Activated B cell treated with CpG ODN at 0.5 μM for 24 hours (primary cell): ENCODE results near the gene GABBR2. TPM values are rescaled to one million over a fixed set of nuclear protein-coding genes. Genes with fewer than 3 reads are reported as not detected.

Source experiments
- ATAC-seq: fragments of 200-7000 bp; cut with Tn5 transposase; one replicate; pipeline ENCODE4 v1.10.0; 2021; ENCODE audit warnings: low read depth, mild to moderate bottlenecking, moderate library complexity
- CTCF ChIA-PET: fragments of 350-600 bp; sonication (Branson Sonifier 250); formaldehyde crosslinking; loops from one replicate; lab custom pipeline; 2021; ENCODE audit warnings: antibody characterized with exemption; lab: Charles Lee
- POLR2A ChIA-PET: fragments of 350-600 bp; sonication (Branson Sonifier 250); formaldehyde crosslinking; loops from one replicate; lab custom pipeline; 2021; ENCODE audit warnings: antibody characterized with exemption; lab: Charles Lee
- DNase-seq: peaks from one replicate; pipeline ENCODE4 v3.0.0; 2022
- H3K27ac Mint-ChIP-seq: one replicate; pipeline ENCODE4 v1.8.0; 2020; ENCODE audit warnings: mixed read lengths
- H3K27me3 Mint-ChIP-seq: one replicate; pipeline ENCODE4 v1.8.0; 2021; ENCODE audit warnings: mixed read lengths
- H3K36me3 Mint-ChIP-seq: one replicate; pipeline ENCODE4 v1.8.0; 2021; ENCODE audit warnings: low read depth, mixed read lengths
- H3K4me1 Mint-ChIP-seq: one replicate; pipeline ENCODE4 v1.8.0; 2021; ENCODE audit warnings: mixed read lengths
- H3K4me3 Mint-ChIP-seq: one replicate; pipeline ENCODE4 v1.8.0; 2020; ENCODE audit warnings: mild to moderate bottlenecking, mixed read lengths
- H3K9me3 Mint-ChIP-seq: one replicate; pipeline ENCODE4 v1.8.0; 2020; ENCODE audit warnings: mixed read lengths
- intact Hi-C: fragments of 100-400 bp; cut with micrococcal nuclease; formaldehyde crosslinking; loops from one replicate; pipeline ENCODE4 v1.15.1; 2024
- total RNA-seq: library from RNA; stranded (reverse); gene quantifications from 2 replicates; pipeline ENCODE4 v1.2.3, GENCODE V29; 2022
- TF ChIP-seq, protein P1 (sequence below): fragments of 200-600 bp; IDR thresholded peaks from one replicate; pipeline ENCODE4 v1.8.0; 2022; ENCODE audit warnings: antibody characterized with exemption, mild to moderate bottlenecking

The GABBR2 gene
- total RNA-seq, 1 donor from 2014 or later: not detected

DNA sequence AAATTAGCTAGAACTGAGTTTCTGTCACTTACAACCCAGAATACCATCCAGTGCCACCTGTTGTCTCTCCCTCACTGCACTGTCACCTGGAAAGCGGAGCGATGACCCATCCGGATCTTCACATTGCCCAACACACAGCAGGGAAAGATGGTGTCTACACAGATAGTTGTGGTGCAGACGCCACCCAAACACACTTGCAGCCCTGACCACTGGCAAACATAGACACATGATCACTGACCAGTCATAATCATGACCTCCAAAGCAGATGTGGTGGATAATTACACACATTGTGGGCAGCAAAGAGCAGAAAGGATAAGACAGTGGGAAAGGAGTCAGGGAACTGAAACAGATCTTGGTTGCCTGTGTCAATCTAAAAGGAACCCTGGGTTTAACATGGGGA lies 64.7 kb downstream of the GABBR2 start:
- ATAC-seq: no peak
- ChIA-PET POLR2A (no interaction called here), CTCF (no interaction called here)
- H3K9me3 Mint-ChIP-seq: no peaks in the 10 kb centered on the region
- no peaks in the 10 kb centered on the region for H3K4me1 Mint-ChIP-seq
- H3K27me3 Mint-ChIP-seq: peaks cover 32% of the 10 kb centered on the region
- H3K4me3 Mint-ChIP-seq: no peak overlapping the region
- H3K36me3 Mint-ChIP-seq: no peaks in the 10 kb centered on the region
- TF ChIP-seq, protein P1, sequence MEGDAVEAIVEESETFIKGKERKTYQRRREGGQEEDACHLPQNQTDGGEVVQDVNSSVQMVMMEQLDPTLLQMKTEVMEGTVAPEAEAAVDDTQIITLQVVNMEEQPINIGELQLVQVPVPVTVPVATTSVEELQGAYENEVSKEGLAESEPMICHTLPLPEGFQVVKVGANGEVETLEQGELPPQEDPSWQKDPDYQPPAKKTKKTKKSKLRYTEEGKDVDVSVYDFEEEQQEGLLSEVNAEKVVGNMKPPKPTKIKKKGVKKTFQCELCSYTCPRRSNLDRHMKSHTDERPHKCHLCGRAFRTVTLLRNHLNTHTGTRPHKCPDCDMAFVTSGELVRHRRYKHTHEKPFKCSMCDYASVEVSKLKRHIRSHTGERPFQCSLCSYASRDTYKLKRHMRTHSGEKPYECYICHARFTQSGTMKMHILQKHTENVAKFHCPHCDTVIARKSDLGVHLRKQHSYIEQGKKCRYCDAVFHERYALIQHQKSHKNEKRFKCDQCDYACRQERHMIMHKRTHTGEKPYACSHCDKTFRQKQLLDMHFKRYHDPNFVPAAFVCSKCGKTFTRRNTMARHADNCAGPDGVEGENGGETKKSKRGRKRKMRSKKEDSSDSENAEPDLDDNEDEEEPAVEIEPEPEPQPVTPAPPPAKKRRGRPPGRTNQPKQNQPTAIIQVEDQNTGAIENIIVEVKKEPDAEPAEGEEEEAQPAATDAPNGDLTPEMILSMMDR: no peak
- intact Hi-C loops: no loop called here
- no peak overlapping the region for H3K27ac Mint-ChIP-seq
- no peak for DNase-seq

DNA sequence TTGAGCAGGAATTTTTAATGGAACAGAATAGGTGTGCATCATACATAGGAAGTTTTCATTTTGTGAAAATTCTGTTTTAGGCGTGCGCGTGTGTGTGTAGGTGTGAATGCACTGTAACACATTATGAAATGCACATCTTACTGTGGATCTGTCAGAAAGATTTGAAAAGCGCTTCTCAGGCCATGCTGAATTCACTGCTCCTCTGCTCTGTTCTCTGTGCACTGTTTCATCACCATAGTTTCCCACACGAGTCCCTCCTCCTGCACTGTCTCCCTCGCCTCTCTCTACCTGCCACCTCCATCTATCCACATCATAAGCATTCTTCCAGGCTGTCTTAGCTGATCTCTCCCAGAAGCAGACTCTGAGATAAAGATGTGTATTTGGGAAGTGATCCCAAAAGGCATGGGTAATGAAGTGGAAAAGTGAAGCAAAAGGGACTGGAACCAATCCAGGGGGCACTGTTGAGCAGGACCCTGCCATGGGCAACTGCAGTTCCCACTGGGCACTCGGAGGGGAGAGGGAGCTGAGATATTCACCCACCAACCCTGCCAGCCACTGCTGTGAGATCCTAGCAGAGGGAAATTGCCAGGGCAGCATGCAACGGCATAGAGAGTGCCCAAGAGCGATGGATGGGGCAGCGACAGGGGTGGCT lies 65.9 kb downstream of the GABBR2 start:
- no peak overlapping the region for H3K27ac Mint-ChIP-seq

DNA sequence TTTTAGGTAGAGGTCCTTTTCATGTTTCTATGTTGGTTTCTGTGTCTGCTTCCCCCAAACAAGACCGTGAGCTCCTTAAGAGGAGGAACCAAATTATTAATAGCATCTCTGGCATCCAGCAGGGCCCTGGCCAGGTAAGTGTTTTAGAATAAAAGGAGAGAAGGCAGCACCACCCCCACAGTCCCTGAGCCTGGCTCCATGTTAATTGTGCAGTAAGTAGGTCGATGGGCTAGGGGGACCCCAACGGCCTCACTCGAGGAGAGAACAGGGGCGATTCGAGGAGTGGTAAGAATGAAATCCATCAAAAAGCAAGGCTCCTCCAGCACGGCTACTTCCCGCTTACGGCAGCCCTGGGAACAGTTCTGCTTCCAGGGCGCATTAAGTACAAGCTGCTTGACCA lies 67.0 kb downstream of the GABBR2 start:
- Mint-ChIP-seq H3K36me3 (no peaks in the 10 kb centered on the region), H3K27ac (no peak overlapping the region), H3K4me1 (no peaks in the 10 kb centered on the region), H3K9me3 (no peaks in the 10 kb centered on the region), H3K27me3 (peaks cover 29% of the 10 kb centered on the region), H3K4me3 (no peak overlapping the region)
- ChIA-PET CTCF (no interaction called here), POLR2A (no interaction called here)
- intact Hi-C loops: no loop called here
- DNase-seq: no peak
- ATAC-seq: no peak
- TF ChIP-seq, protein P1: no peak

More for the DNA sequence above, 65.9 kb downstream of the GABBR2 start:
- no peak for ATAC-seq
- H3K4me3 Mint-ChIP-seq: no peak overlapping the region
- no peak for DNase-seq
- CTCF ChIA-PET: no interaction called here
- H3K27me3 Mint-ChIP-seq: peaks cover 29% of the 10 kb centered on the region
- POLR2A ChIA-PET: no interaction called here
- intact Hi-C loops: no loop called here
- H3K9me3 Mint-ChIP-seq: no peaks in the 10 kb centered on the region
- TF ChIP-seq, protein P1: no peak
- no peaks in the 10 kb centered on the region for H3K4me1 Mint-ChIP-seq
- H3K36me3 Mint-ChIP-seq: no peaks in the 10 kb centered on the region

DNA sequence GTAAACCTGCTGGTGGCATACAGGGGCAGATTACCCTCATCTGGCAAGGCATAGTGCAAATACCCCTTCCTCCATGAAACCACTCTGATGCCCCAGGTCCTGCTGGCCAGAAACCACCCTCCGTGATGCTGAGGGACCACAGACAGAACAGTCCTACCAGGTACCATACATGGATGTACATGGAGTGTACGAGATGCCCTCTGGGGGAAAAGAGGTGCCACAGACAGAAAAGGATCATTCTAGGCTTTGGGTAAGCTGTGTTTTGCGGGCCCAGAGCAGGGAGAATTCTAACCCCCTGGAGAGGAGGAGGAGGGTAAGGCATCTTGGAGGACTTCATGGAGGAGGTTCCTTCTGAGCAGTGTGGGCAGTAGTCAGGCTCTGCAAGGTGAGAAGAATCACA lies 68.3 kb downstream of the GABBR2 start:
- POLR2A ChIA-PET: no interaction called here
- H3K27ac Mint-ChIP-seq: no peak overlapping the region
- CTCF ChIA-PET: no interaction called here

DNA sequence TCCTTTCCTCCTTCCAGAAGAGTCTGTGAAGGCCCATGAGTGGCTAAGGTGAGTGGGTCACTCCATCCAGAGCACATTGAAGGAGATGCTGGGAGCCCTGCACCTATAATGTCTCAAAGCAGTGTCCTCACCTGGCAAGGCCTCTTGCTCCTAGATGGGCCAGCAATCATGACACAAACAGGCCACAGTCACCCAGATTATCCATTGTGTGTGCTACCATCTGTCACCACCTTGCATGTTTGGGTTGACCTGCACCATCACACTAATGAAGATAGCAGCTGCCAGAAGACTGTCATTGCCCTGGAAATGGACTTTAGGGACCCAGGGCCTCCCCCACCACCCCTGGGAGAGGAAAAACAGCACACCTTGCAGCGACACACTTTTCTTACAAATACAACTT lies 69.6 kb downstream of the GABBR2 start:
- H3K36me3 Mint-ChIP-seq: no peaks in the 10 kb centered on the region
- H3K27ac Mint-ChIP-seq: no peak overlapping the region
- ChIA-PET CTCF (no interaction called here), POLR2A (no interaction called here)
- peaks cover 29% of the 10 kb centered on the region for H3K27me3 Mint-ChIP-seq
- DNase-seq (no peak), ATAC-seq (no peak)
- no peaks in the 10 kb centered on the region for H3K4me1 Mint-ChIP-seq
- TF ChIP-seq, protein P1: no peak
- H3K4me3 Mint-ChIP-seq: no peak overlapping the region
- no peaks in the 10 kb centered on the region for H3K9me3 Mint-ChIP-seq
- intact Hi-C loops: no loop called here

More for the DNA sequence above, 68.3 kb downstream of the GABBR2 start:
- Mint-ChIP-seq H3K4me3 (no peak overlapping the region), H3K9me3 (no peaks in the 10 kb centered on the region), H3K4me1 (no peaks in the 10 kb centered on the region), H3K27me3 (peaks cover 29% of the 10 kb centered on the region), H3K36me3 (no peaks in the 10 kb centered on the region)
- TF ChIP-seq, protein P1: no peak
- intact Hi-C loops: no loop called here
- DNase-seq: no peak
- ATAC-seq: no peak
